HG02852 (cell line): ENCODE measurements around the gene ZNF791.
"Not testable (repeated sequence)": the region's sequence is repeated elsewhere in the genome, so short reads cannot be mapped to it uniquely, and the experiment has no call there.

Experiments
- ATAC-seq: cut with Tn5 transposase; IDR thresholded peaks from one replicate; pipeline ENCODE4 v1.9.1; 2021; ENCODE audit warnings: mild to moderate bottlenecking, moderate library complexity; ENCODE audit not compliant: unreplicated experiment

Gene ZNF791

DNA sequence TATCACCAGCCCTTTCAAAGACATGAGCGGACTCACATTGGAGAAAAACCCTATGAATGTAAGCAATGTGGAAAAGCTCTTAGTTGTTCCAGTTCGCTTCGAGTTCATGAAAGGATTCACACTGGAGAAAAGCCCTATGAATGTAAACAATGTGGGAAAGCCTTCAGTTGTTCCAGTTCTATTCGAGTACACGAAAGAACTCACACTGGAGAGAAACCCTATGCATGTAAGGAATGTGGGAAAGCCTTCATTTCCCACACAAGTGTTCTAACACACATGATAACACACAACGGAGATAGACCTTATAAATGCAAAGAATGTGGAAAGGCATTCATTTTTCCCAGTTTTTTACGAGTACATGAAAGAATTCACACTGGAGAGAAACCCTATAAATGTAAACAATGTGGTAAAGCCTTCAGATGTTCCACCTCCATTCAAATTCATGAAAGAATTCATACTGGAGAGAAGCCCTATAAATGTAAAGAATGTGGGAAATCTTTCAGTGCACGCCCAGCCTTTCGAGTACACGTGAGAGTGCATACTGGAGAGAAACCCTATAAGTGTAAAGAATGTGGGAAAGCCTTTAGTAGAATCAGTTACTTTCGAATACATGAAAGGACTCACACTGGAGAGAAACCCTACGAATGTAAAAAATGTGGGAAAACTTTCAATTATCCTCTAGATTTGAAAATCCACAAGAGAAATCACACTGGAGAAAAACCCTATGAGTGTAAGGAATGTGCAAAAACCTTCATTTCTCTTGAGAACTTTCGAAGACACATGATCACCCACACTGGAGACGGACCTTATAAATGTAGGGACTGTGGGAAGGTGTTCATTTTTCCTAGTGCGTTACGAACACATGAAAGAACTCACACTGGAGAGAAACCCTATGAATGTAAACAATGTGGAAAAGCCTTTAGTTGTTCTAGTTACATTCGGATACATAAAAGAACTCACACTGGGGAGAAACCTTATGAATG lies 17.6 kb downstream of the ZNF791 start:
- no peak for ATAC-seq

DNA sequence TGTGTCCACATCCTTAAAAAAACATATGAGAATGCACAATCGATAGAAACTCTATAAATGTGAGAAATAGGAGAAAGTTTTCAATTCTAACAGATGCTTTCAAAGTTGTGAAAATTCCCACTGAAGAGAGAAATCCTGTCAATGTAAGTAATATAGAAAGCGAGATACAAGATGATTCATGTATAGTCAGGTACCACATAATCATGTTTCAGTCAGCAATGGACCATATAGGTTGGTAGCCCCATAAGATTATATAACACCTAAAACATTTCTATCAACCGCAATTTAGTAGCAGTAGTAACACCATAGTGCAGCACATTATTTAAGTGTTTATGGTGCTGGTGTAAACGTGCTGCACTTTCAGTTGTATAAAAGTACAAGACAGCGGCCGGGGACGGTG lies 18.5 kb downstream of the ZNF791 start:
- no peak for ATAC-seq

DNA sequence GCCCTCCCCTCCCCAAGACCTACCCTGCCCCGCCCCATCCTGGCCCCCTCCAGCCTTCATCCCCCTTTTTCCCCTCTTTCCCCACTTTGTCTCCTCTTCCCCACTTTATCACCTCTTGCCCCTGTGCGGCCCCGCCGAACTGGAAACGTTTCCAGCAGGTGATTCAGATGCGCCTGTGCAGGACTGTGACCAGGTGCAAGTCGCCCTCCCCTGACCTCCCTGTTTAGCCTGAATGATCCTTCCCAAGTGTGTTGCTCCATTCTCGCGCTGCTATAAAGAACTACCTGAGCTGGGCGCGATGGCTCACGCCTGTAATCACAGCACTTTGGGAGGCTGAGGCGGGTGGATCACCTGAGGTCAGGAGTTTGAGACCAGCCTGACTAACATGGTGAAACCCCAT lies 25.9 kb downstream of the ZNF791 start:
- no peak for ATAC-seq

DNA sequence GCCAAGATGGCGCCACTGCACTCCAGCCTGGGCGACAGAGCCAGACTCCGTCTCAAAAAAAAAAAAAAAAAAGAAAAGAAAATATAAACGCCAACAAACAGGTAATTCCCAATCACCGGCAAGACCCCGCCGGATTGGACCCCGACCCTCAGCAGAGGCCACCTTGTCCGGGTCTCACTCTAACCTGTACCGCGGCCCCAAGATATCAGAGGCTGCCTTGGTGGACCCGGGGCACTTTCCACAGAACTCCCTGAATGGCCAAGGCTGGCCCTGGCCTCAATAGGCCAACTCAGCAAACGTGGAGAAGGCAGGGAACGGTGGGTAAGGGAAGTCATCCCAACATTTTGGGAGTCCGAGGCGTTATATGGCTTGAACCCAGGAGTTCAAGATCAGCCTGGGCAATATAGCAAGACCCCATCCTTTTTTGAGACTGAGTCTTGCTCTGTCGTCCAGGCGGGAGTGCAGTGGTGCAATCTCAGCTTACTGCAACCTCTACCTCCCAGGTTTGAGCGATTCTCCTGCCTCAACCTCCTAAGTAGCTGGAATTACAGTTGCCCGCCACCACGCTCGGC lies 28.0 kb downstream of the ZNF791 start:
- ATAC-seq: no peak

DNA sequence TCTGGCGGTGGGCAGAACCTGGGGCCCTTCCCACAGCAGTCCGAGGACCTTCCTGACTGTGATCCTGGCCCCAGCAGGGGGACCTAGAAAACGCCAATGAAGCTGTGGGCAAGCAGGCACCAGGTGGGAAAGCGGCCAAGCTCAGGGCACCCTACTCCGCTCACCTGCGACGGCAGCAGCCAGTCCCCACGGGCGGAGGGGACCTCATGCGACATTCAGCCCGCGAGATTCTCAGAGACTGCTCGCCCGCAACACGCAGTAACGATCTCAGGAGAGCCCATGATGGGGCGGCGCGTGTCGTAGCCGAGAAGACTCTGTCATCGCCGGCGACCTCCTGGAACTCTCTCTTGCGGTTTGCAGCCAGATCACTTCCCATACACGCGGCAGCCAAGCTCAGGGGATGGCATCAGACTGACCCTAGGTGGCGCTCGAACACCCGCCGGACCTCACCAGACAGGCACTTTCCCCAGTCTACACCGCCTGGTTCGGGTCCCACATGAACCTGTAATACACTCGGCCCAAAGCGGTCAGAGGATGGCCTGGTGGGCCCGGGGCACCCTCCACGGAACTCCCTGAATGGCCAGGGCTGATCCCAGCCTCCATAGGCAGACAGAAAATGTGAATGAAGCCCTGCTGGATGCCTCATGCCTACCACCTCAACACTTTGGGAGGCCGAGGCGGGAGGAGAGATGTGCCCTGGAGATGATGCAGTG lies 29.3 kb downstream of the ZNF791 start:
- peak; percentile 45 for ATAC-seq

DNA sequence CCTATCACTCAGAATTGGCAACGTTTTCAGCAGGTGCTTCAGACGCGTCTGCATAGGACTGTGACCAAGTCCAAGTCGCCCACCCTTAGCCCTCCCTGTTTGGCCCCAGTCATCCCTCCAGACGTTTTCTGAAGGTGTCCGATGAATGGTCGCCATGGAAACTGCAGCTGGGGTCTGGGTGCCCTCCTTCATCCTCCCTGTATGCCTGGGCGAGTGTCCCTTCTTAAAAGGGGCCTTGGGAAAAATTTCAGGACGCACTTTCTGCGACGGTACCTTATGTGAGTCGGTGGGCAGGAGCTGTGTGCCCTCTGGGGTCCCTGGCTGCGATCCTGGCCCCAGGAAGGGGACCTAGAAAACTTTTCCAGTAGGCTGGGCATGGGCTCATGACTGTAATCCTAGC lies 30.7 kb downstream of the ZNF791 start:
- ATAC-seq: no peak

DNA sequence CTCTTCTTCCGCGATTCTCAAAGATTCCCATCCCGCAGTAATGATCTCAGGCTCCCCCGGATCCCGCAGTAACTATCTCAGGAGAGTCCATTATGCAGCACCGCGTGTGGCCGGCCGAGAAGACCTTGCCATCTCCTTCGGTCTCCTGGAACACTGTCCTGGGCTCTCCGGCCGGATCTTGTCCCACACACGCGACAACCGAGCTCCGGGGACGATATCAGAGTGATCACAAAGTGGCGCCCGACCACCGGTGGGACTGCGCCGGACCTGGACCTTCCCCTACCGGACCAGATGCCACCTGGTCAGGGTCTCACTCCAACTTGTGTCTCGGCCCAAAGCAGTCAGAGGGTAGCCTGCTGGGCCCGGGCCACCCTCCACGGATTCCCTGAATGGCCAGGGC lies 31.8 kb downstream of the ZNF791 start:
- no peak for ATAC-seq

DNA sequence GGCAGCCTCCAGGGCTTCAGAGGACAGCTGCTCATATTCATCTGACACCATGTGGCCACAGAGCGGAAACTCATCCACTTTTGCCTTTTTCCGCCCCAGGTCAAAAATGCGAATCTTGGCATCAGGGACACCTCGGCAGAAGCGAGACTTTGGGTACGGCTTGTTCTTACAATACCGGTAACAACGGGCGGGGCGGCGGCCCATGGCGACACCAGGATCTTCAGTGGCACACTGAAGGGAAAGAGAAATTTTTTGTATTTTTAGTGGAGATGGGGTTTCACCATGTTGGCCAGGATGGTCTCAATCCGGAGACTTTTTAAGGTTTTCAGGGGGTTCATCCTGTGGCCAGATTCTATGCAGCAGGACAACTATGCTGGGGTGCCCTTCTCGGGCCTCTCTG lies 33.0 kb downstream of the ZNF791 start:
- ATAC-seq: not testable (repeated sequence)

DNA sequence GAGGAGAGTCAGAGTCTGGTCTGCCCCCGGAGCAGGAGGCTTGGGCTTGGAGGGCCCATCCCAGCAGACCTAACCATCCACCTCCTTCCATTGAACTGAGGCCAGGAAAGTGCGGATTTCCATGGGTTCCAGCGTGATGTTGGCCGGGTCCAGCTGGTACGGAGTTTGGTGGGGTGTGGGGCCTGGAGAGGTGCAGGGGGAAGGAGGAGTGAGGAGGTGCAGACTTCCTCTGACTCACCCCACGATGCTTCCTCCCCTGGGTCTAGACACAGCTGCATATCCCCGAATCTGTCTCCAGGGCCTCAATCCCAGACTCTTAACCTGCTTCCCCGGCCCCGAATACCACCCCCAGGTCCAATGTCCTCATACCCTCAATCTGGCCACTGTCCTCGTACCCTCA lies 35.8 kb downstream of the ZNF791 start:
- no peak for ATAC-seq

DNA sequence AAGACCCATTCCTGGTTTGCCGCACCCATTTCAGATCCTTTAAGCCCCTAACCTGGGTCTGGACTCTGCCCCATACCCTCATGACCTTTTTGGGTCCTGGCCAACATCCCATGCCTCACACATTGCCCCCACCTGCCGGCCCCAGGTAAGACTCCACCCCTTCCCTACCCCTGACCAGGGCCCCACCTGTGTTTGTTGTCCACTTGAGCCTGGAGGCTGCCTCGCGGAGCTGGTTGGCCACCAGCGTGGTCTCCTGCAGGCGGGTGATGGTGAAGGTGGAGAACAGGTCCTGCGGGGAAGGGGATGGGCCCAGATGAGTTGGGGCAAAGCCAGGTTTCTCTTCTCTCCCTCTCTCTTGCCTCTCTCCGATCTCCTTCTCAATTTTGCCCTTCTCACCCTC lies 36.3 kb downstream of the ZNF791 start:
- ATAC-seq: no peak

DNA sequence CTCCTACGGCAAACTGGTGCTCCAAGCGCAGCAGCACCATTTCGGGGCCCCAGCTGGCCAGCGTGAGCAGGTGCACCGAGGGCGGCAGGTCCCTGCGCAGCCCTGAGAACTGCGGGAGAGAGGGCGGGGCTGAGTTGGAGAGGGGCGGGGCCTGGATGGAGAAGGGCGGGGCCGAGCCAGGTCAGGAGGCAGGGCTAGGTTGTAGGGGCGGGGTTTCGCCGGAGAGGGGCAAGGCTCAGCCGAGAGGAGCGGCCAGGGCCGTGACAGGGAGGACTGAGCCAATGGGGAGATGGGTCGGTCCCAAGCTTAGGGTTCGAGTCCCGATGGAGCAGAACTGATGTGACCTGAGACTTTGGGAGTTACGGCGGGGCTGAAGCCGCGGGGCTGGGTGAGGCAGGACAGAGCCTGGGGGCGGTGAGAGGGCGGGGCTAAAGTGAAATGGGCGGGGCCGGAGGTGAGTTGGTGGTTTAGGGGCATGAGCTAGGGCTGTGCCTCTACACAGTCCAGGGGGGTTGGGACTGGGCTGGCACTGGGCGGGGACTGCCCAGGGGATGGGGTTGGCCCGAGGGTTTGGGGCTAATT lies 36.9 kb downstream of the ZNF791 start:
- ATAC-seq: no peak

DNA sequence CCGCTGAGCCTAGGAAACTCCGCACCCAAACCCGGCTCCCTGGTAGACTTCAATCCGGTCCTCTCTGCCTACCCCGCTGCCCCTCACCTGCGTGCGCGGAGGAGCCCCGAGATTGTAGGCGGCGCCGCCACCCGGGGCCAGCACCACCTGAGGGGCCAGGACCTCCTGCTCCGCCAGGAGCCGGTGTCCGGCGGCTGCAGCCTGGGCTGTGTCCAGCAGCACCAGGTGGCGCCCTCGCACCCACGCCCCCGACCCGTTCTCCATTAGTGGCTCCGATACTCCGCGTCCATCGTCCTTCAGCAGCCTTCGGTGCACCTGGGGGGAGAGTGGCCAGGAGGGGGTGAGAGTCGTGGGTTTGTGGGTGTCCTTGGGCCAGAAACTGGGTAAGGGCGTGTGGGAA lies 37.4 kb downstream of the ZNF791 start:
- no peak for ATAC-seq

DNA sequence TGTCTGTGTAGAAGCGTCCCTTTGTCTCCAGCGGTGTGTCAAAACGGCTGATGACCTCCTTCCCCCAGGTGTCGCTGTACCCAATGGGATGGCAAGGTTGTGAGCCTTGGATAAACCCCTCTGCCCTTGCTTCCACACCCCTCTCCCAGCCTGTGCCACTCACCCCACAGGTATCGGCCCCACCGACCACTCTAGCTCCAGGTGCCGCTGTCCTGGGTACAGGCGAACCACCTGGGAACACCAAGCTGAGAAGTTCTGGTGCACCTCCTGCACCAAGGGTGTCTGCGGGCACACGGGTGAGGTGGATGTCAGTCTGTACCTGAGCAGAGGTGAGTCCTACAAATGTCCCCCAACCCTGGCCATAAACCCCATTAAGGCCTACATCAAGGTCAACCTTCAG lies 39.2 kb downstream of the ZNF791 start:
- ATAC-seq: no peak

DNA sequence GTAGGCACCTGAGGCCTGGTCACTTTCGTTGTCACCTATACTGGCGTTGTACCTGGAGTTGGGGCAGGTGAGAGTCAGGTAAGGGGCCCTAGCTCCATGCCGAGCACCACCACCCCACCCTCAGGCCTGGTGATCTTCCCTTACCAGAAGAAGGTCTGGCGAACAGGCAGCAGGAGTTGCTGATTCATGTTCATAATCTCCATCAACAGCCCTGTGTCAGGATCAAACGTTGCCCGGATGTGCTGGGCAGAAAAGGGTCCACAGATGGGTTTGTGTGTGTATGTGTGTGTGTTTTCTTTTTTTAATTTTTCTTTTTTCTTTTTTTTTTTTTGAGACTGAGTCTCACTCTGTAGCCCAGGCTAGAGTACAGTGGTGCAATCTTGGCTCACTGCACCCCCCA lies 41.5 kb downstream of the ZNF791 start:
- ATAC-seq: no peak

DNA sequence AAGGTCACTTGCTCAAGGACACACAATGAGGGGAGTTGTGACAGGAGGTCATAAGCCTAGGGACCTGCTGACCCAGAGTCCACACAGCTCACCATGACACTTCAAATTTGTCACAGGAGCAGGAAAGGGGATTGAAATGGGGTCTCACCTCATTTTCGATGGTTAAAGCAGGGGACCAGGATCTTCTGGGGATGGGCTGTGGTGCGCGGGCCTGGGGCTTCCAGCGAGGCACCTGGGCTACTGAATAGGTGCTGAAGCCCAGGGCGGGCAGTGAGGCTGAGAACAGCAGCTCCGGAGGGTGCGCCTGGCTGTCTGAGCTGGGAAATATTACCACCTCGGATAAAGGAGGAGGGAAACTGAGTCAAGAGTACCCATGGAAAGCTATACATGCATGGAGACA lies 44.8 kb downstream of the ZNF791 start:
- ATAC-seq: no peak

DNA sequence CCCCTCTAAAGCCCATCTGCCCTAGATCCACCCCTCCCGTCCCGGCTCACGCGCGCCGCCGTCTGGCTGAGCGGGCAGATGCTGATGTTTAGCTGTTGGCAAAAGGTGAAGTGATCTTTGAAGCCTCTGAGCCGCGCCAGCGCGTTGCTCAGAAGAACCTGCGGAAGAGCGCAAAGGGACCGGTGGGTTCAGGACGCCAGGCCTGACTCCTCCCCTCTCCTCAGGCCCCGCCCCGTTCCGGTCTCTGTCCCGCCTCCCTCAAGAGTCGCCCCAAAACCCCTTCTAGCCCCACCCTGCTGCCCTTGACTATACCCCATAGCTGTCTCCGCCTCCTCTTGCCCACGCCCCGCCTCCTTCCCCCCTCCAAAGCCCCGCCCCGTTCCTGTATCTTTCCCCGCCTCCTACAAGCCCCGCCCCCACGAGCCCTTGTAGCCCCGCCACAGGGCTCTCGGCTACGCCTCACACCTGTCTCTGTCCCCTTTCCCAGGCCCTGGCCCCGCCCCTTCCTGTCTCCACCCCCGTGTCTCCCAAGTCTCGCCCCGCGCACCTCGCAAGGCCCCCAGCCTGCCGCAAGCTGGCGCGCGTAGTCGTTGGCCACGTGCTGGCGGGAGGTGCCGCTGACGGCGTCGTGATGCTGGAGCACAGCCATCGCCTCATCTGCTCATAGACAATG lies 46.3 kb downstream of the ZNF791 start:
- no peak for ATAC-seq

DNA sequence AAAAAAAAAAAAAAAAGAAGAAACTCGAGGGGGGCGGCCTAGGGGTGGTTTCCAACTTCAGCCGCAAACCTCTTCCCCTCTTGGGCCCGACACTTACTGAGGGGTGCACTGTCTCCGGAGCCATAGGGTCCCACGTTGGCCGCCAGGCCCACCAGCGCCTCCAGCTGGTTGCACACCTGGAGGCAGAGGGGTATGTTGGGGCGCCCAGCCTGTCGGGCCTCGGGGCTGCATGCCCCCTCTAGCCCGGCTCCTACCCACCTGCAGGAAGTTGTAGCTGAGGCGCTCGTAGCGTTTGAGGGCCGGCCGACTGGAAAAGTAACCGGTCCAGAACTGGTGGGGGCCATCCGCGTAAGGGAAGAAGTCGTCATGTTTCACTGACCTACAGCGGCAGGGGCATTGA lies 47.2 kb downstream of the ZNF791 start:
- ATAC-seq: no peak

DNA sequence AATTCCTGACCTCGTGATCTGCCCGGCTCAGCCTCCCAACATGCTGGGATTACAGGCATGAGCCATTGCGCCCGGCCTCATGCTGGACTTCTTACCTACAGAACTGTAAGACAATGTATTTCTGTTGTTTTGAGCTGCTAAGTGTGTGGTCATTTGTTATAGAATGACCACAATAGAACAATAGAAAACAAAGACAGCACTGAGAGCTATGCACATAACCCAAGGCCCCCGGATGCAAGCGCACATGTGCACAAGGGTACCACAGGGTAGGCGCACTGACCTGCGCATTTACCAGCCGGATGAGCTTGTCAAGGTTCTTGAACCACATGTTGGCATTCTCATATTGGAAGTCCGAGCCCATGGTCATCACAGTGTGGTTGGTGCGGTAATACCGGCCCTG lies 50.3 kb downstream of the ZNF791 start:
- no peak for ATAC-seq

DNA sequence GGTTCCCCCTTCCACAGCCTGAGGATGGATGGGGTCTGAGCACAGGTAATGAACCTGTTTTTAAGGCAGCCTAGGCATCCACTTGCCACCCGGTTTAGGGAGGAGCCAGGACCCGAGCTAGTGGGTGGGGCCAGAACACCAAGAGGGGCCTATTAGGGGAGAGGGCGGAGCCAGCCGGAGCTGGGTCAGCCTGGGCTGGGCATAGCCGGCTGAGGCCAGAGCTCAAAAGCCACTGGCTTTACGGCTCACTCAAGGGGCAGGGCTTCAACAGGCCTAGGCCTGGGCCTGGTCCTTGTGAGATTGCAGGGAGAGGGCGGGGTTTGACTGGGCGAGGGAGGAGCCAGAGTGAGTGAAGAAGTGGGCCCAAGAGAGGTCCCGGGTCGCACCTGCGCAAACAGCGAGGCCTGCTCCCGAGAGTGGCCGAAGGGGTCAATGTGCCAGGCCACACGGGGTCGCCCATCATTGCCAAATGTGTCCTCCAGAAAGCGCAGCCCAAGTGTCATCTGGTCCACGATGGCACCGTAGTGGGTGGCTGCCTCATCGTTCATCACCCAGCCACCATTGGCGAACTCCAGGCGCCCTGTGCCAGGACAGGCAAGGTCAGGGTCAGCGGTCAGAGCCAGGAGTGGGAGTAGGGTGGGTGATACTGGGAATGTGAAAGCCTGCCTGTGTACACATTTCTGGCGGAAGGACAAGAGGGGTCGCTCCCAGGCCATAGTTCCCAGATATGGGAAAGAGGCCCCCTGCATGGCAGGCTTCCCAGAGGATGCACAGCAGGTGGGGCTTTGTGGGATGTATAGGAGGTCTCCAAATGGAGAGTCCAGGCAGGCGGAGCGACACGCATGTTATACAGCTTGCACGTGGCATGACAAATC lies 53.9 kb downstream of the ZNF791 start:
- ATAC-seq: no peak

DNA sequence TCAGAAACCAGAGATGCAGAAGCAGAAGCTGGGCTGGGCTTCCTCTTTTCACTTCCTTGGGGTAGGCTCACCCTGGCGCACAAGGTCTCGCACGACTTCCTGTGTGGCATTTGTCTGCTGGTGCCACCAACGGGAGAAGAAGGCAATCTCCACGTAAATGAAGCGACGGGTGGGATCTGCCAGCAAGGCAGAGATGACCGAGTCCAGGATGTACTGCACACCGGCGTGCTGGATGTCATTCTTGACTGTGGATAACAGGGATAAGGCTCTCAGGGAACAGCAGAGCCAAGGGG lies 54.5 kb downstream of the ZNF791 start:
- no peak for ATAC-seq
